HUES48 (cell line): ENCODE results near the gene JTB.
"Not testable (repeated sequence)": the region's sequence is repeated elsewhere in the genome, so short reads cannot be mapped to it uniquely, and the experiment has no call there.

Source experiments
- H3K27ac ChIP-seq: one replicate; pipeline ENCODE4 v1.7.0; 2013; ENCODE audit warnings: low read depth, low read length, inconsistent platforms
- H3K27me3 ChIP-seq: 2 replicates; pipeline ENCODE4 v1.6.1; 2013; ENCODE audit warnings: mild to moderate bottlenecking, low read length; ENCODE audit not compliant: control insufficient read depth, insufficient read depth
- H3K36me3 ChIP-seq: 2 replicates; pipeline ENCODE4 v1.6.1; 2013; ENCODE audit warnings: low read length; ENCODE audit not compliant: control insufficient read depth, insufficient read depth
- H3K4me1 ChIP-seq: 2 replicates; pipeline ENCODE4 v1.6.1; 2013; ENCODE audit warnings: mild to moderate bottlenecking, low read length; ENCODE audit not compliant: control insufficient read depth, insufficient read depth
- H3K4me3 ChIP-seq: 2 replicates; pipeline ENCODE4 v1.5.1; 2013; ENCODE audit warnings: mild to moderate bottlenecking, low read depth, low read length
- H3K9ac ChIP-seq: 2 replicates; pipeline ENCODE4 v1.6.1; 2013; ENCODE audit warnings: mild to moderate bottlenecking, low read depth, low read length, moderate library complexity
- H3K9me3 ChIP-seq: 2 replicates; pipeline ENCODE4 v1.6.1; 2013; ENCODE audit warnings: low read length; ENCODE audit not compliant: control insufficient read depth, insufficient read depth

Gene JTB

GRCh38 chr1:153991806-153992205 lies 14.3 kb upstream of the JTB start:
- Histone ChIP-seq H3K36me3 (peaks cover 46% of the 10 kb centered on the region), H3K27ac (peak overlapping the region; percentile 98), H3K9ac (peak overlapping the region; percentile 99), H3K27me3 (no peaks in the 10 kb centered on the region), H3K4me1 (peaks cover 9% of the 10 kb centered on the region), H3K4me3 (peak overlapping the region; percentile 88), H3K9me3 (no peaks in the 10 kb centered on the region)

GRCh38 chr1:153991151-153991630 lies 13.7 kb upstream of the JTB start:
- H3K9ac ChIP-seq: peak overlapping the region; percentile 99
- peaks cover 46% of the 10 kb centered on the region for H3K36me3 ChIP-seq
- H3K27ac ChIP-seq: peak overlapping the region; percentile 98
- H3K9me3 ChIP-seq: no peaks in the 10 kb centered on the region
- H3K27me3 ChIP-seq: no peaks in the 10 kb centered on the region
- H3K4me1 ChIP-seq: peaks cover 13% of the 10 kb centered on the region
- H3K4me3 ChIP-seq: peak overlapping the region; percentile 88

DNA sequence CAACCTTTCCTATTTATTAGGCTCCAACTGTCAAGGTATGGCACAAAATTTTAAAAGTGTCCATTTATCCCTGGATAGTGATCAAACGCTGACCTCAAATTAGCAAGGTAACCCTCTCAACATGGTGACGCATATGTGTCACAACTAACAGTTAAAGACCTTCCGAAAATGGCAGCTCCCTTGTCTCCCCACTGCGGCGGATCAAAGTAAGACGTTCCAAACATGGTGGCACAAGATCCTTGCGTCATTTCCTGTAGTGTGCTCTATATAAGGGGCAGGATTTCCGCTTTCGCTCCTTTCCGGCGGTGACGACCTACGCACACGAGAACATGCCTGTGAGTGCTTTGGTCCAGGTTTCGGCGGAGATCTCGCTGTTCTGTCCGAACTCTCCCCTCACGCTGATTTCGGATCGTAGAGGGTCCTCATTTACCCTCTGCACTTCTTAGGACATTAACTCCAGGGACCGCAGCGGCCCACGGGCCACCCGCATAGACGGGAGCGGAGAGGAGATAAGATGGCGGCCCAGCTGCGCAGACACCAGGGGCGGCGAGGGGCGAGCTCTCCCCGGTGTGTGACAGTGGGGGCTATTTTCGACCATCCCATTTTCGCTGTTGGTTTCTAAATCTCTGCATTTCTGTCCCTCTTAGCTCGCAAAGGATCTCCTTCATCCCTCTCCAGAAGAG lies 13.1 kb upstream of the JTB start, which contains the start of gene RPS27:
TSS of gene RPS27 (plus strand) at position 295 of the 683 bp plus-strand sequence. CDS start at position 330, 35 bp downstream.
- Histone ChIP-seq H3K9me3 (no peaks in the 10 kb centered on the region), H3K4me1 (peaks cover 13% of the 10 kb centered on the region), H3K9ac (peak within 1 kb of the TSS; percentile 99), H3K27me3 (no peaks in the 10 kb centered on the region), H3K4me3 (peak within 1 kb of the TSS; percentile 88), H3K36me3 (peaks cover 45% of the 10 kb centered on the region), H3K27ac (peak within 1 kb of the TSS; percentile 98)

- no peak overlapping the region for H3K9ac ChIP-seq
- H3K9me3 ChIP-seq: no peaks in the 10 kb centered on the region
- H3K27me3 ChIP-seq: no peaks in the 10 kb centered on the region
- no peak overlapping the region for H3K27ac ChIP-seq
- H3K4me3 ChIP-seq: no peak overlapping the region
- H3K4me1 ChIP-seq: peaks cover 17% of the 10 kb centered on the region
- peaks cover 28% of the 10 kb centered on the region for H3K36me3 ChIP-seq
These were observed 10.1 kb upstream of the JTB start for GRCh38 chr1:153987621-153988020.

GRCh38 chr1:153985941-153986761 lies 8.7 kb upstream of the JTB start, which contains the start of gene RAB13:
TSS of gene RAB13 (minus strand) at chr1:153986339. CDS start at chr1:153986236, 103 bp downstream.
- Histone ChIP-seq H3K27me3 (no peaks in the 10 kb centered on the region), H3K4me1 (peaks cover 10% of the 10 kb centered on the region; the same call in 1 of the 2 replicates), H3K27ac (peak within 1 kb of the TSS; percentile 89), H3K9ac (peak within 1 kb of the TSS; percentile 82), H3K4me3 (peak within 1 kb of the TSS; percentile 91), H3K9me3 (no peaks in the 10 kb centered on the region), H3K36me3 (peaks cover 28% of the 10 kb centered on the region)

DNA sequence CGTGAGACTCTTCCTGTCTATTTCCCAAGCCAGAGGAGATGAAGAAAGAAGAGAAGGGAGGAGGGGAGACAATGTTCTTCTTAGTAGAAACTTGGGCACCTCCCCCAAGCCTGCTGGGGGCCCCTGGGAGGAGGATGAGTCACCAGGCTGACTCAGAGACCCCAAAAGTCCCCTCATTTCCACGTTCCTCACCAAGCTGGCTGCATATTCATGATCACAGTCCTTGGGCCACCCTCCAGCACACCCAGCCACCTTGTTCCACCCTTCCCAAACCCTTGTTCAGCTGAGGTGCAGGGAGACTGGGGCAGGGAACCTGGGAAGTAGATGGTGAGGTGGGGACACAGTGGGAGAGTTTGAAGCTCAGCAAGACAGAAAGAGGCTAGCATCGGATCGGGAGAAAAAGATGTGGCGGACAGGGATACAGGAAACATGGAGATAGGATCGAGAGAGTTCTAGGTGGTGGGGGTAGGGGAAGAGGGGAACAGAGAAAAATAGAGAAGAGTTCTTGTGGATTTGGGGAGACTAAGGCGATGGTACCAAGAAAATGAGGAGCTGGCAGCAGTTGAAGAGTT lies 8.0 kb upstream of the JTB start:
- H3K9me3 ChIP-seq: no peaks in the 10 kb centered on the region
- H3K4me1 ChIP-seq: peaks cover 10% of the 10 kb centered on the region; the same call in 1 of the 2 replicates
- H3K36me3 ChIP-seq: peaks cover 30% of the 10 kb centered on the region
- no peaks in the 10 kb centered on the region for H3K27me3 ChIP-seq
- H3K4me3 ChIP-seq: peak overlapping the region; percentile 91
- H3K27ac ChIP-seq: peak overlapping the region; percentile 89
- peak overlapping the region; percentile 82 for H3K9ac ChIP-seq

GRCh38 chr1:153984123-153984894 lies 6.8 kb upstream of the JTB start:
- peak overlapping the region; percentile 89 for H3K27ac ChIP-seq
- H3K27me3 ChIP-seq: no peaks in the 10 kb centered on the region
- H3K4me1 ChIP-seq: peaks cover 10% of the 10 kb centered on the region; the same call in 1 of the 2 replicates
- H3K36me3 ChIP-seq: peaks cover 30% of the 10 kb centered on the region
- no peaks in the 10 kb centered on the region for H3K9me3 ChIP-seq
- H3K4me3 ChIP-seq: peak overlapping the region; percentile 91
- no peak overlapping the region for H3K9ac ChIP-seq

GRCh38 chr1:153981735-153982134 lies 4.3 kb upstream of the JTB start:
- H3K4me1 ChIP-seq, H3K27ac ChIP-seq, H3K9ac ChIP-seq, H3K4me3 ChIP-seq, H3K9me3 ChIP-seq, H3K27me3 ChIP-seq: not testable (repeated sequence)
- peaks cover 35% of the 10 kb centered on the region for H3K36me3 ChIP-seq

DNA sequence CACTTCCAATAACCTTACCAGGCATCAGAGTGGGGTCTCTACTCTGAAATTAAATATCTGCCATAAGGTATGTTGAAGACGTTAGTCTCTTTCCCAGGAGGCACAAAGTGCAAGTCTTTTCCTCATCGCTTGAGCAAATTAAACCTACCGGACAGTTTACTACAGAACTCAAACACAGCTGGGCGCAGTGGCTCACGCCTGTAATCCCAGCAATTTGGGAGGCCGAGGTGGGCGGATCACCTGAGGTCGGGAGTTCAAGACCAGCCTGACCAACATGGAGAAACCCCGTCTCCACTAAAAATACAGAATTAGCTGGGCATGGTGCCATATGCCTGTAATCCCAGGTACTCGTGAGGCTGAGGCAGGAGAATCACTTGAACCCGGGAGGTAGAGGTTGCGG lies 1.6 kb upstream of the JTB start:
- not testable (repeated sequence) for H3K9me3 ChIP-seq, H3K4me1 ChIP-seq, H3K9ac ChIP-seq, H3K27ac ChIP-seq, H3K4me3 ChIP-seq, H3K27me3 ChIP-seq
- peaks cover 51% of the 10 kb centered on the region for H3K36me3 ChIP-seq

DNA sequence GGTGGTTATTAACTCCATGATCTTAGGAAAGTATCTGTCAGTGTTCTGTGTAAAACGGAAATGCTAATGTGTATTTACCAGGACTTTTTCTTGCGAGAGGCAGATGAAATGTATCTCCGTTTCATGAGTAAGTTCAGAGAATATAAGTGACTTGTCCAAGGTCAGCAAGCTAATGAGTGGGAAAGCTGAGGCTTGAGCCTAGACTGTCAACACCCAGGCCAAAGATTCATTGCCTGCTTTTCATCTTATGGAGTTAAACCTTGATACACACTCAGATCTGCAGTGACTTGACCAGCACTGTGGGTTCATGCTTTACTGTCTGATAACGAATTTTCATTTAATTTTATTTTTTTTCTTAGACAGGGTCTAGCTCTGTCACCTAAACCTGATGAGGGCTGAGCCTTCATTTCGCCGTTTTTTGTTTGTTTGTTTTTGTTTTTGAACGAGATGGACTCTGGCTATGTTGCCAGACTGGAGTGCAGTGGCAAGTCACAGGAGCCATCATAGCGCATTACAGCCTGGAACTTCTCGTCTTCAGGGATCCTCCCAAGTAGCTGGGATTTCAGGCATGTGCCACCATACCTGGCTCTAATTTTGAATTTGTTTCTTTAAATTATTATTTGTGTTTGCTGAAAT lies 918 bp upstream of the JTB start:
- H3K27me3 ChIP-seq: no peaks in the 10 kb centered on the region
- no peaks in the 10 kb centered on the region for H3K9me3 ChIP-seq
- peak overlapping the region; percentile 95 for H3K27ac ChIP-seq
- peak overlapping the region; percentile 96 for H3K4me3 ChIP-seq
- H3K4me1 ChIP-seq: peaks cover 4% of the 10 kb centered on the region; the same call in 1 of the 2 replicates
- H3K9ac ChIP-seq: no peak overlapping the region
- H3K36me3 ChIP-seq: peaks cover 55% of the 10 kb centered on the region
